A172 (cell line): ENCODE measurements around the gene KDM6B. TPM values are rescaled to one million over a fixed set of nuclear protein-coding genes. Genes with fewer than 3 reads are reported as not detected.

Experiments used
- DNase-seq: peaks from one replicate; pipeline ENCODE4 v3.0.0-alpha.2; 2015; ENCODE audit warnings: low spot score
- total RNA-seq: library from RNA; depleted of rRNA; stranded (reverse); fragments of >200 nt; shearing (Covaris generic); gene quantifications from 2 replicates; pipeline ENCODE4 v1.2.3, GENCODE V29; 2014; rRNA removed

KDM6B gene
- total RNA-seq, 1 experiment from 2014 or later: 0.16 TPM

- DNase-seq: no peak
Measured at GRCh38 chr17:7880076-7880868, 46.3 kb downstream of the KDM6B start.

GRCh38 chr17:7881276-7882054 lies 47.4 kb downstream of the KDM6B start:
- no peak for DNase-seq

- no peak for DNase-seq
Measured at GRCh38 chr17:7882068-7882467, 48.1 kb downstream of the KDM6B start.

- no peak for DNase-seq
Measured at GRCh38 chr17:7882629-7883028, 48.6 kb downstream of the KDM6B start.

Other genes with a start within 250 kb of the KDM6B start
- 2.0 and 7.2 TPM in 2 replicates for gene SOX15, start 244.1 kb upstream of the KDM6B start, total RNA-seq
- gene FXR2, start 219.3 kb upstream of the KDM6B start, total RNA-seq: 61.1 and 76.5 TPM in 2 replicates
- 64.0 and 77.4 TPM in 2 replicates for gene SAT2, start 206.4 kb upstream of the KDM6B start, total RNA-seq
- gene SHBG, start 204.1 kb upstream of the KDM6B start, total RNA-seq: 2.8 TPM in 1 of 2 replicates, not detected in the other
- not detected in 2 replicates for gene ATP1B2, start 183.3 kb upstream of the KDM6B start, total RNA-seq
- gene TP53, start 146.7 kb upstream of the KDM6B start, total RNA-seq: 99.3 and 107 TPM in 2 replicates
- 26.0 and 27.4 TPM in 2 replicates for gene WRAP53, start 145.7 kb upstream of the KDM6B start, total RNA-seq
- 7.6 and 11.3 TPM in 2 replicates for gene EFNB3, start 129.0 kb upstream of the KDM6B start, total RNA-seq
- 0.17 TPM in 2 replicates for gene DNAH2, start 116.5 kb upstream of the KDM6B start, total RNA-seq
- gene TMEM88, start 20.8 kb downstream of the KDM6B start, total RNA-seq: not detected in 2 replicates
- gene NAA38, start 23.3 kb downstream of the KDM6B start, total RNA-seq: 200 and 243 TPM in 2 replicates
- gene CYB5D1, start 23.8 kb downstream of the KDM6B start, total RNA-seq: 15.7 and 18.4 TPM in 2 replicates
- gene CHD3, start 54.6 kb downstream of the KDM6B start, total RNA-seq: 89.2 and 104 TPM in 2 replicates
- gene RNF227, start 82.1 kb downstream of the KDM6B start, total RNA-seq: 1.5 and 1.8 TPM in 2 replicates
- gene KCNAB3, start 95.6 kb downstream of the KDM6B start, total RNA-seq: 0.38 and 0.55 TPM in 2 replicates
- gene TRAPPC1, start 97.7 kb downstream of the KDM6B start, total RNA-seq: 54.2 and 64.2 TPM in 2 replicates
- gene CNTROB, start 98.0 kb downstream of the KDM6B start, total RNA-seq: 34.5 and 35.4 TPM in 2 replicates
- not detected in 2 replicates for gene GUCY2D, start 168.4 kb downstream of the KDM6B start, total RNA-seq
- 0.14 TPM in 1 of 2 replicates, not detected in the other for gene ALOX15B, start 204.8 kb downstream of the KDM6B start, total RNA-seq